DLD1 (cell line): Measurements from ENCODE around the gene ADCY2.

Experiments used
- in situ Hi-C: cut with HindIII; loops from 2 replicates; pipeline ENCODE4 v1.10.0; 2017; ENCODE audit warnings: low sequenced_read_pairs

ADCY2 gene

DNA sequence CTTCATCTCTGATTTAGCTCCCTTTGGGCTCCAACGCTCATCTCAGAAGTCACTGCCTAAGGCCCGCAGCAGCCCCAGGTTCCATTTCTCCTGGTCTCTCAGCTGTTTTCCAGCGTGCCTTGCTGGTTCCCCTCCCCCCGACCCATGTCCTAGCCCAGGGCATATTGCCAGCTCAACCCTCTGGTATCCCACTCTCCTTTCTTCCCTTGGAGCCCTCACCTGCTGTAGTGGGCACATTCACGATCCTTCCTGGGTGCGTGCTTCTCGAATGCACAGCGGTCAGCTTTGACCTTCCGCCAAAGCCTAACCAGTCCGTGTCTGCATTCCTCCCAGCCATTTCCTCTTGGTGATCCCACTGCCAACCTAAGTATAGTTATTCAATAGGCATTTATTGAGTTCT lies 418.9 kb downstream of the ADCY2 start:
- in situ Hi-C loops = no loop called here

DNA sequence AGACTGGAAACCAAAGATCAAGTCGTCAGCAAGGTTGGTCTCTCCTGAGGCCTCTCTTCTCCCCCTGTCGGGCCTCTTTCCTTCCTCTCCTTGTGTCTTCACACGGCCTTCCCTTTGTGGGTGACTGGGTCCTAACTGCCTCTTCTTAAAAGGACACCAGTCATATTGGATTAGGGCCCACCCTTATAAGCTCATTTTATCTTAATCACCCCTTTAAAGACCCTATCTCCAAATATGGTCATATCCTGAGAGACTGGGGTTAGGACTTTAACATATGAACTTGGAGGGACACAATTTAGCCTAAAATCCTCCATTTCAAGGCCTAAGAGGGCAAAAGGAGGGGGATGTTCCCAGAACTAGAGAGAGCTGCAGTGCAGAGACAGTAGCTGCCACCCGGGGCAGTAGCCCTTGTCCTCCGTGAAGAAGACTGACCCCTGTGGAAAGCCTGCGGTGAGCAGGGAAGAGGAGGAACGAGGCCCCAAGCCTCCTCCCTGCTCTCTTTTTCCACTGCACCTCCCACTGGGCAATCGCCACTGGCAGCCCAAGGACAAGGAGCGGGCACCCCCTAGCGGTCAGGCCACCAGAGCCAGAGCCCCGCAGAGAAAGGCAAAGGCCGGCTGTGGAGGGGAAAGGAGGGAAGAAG lies 420.1 kb downstream of the ADCY2 start:
- in situ Hi-C loops = no loop called here

DNA sequence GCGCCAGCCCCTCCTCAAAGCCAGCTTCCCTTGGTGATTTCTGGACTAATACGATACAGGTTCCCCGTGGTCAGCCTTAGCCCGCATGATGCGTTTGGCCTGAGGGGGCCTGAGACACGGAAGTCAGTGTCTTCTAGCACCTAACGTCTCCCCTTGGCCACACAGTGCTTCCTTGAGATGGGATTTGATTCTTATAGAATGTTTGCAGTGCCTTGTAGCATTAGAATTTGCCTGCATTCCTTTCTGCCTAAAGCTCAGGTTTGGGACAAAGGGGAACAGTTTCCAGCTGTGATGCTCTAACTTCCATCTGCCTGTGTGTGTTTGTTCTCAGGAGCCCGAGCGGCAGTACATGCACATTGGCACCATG lies 420.6 kb downstream of the ADCY2 start:
- in situ Hi-C loops = no loop called here

DNA sequence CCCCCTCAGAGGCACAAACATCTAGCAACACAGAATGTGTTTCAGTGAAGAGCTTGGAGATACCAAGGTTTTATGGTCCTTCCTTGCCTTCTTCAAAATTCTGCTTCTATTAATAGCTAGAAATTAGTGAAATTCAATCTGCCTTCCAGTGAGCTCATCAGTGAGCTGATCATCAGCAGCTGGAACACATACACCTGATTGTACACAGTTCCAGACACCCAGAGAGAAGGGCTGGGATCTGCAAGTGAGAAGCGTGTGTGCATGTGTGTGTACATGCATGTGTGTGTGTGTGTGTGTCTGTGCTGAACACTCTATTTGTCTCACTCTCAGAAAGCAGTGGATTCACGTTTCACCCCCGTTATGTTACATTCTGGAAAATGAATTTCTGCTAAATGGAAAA lies 426.5 kb downstream of the ADCY2 start:
- in situ Hi-C loops = no loop called here

DNA sequence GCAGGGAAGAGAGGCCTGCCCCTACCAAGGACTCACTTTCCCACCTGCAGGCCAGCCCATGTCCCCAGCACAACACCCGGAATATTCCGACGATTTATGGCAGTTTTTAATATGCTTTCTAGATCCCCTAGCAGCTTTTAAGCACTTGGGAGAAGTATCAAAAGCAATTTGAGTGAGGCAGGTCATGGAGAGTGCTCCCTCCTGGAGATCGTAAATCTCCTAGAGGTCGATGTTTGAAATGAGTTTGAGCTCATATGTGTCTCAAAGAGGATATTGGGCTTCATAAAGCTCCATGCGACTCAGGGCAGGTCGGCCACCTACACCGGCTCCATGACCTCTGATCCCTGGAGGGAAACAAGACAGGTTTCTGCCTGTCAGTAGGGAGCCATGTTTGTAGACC lies 427.7 kb downstream of the ADCY2 start:
- in situ Hi-C loops = no loop called here

DNA sequence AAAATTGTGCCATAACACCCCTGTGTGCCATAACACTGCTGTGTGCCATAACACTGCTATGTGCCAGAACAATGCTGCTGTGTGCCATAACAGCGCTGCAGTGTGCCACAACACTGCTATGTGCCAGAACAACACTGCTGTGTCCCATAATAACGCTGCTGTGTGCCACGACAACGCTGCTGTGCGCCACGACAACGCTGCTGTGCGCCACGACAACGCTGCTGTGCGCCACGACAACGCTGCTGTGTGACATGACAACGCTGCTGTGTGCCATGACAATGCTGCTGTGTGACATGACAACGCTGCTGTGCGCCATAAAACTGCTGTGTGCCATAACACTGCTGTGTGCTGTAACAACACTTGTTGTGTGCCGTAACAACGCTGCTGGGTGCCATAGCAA lies 429.1 kb downstream of the ADCY2 start:
- in situ Hi-C loops = no loop called here

DNA sequence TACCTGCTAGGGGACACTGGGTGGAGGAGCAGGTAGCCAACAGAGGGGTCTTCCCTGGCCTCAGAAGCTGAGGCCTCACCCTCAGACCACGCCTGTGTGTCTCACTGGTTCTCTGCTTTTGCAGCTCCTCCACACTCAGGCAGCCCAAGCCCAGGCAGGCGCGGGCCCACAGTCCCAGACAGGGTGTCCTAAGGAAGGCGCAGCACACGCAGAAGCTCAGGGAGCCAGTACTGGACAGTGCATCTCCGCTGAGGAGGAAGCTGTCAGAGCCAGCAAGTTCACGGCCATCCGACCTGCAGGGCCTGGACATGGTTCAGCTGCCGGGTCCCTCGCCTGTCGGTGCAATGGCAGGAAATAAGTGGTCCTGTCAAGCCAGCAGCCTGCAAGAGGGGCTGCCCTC lies 429.7 kb downstream of the ADCY2 start:
- in situ Hi-C loops = no loop called here

DNA sequence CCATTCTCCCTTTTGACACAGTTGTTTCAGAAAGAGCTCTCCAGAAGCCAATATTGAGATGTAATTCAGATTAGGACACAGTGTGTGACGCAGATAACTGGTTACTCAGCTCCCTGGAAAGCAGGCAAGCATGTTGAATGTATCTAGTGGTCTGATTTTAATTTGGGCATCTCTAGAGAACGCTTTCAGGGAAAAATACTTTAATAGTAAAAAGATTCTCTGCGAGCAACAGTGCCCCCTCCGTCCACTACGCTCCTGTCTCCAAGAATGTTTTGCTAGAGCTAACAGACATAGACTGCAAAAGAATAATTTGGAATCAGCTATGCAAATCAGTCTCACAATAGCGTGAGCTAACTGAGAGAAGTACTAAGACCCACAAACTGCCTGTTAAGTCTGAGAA lies 431.7 kb downstream of the ADCY2 start:
- in situ Hi-C loops = no loop called here

DNA sequence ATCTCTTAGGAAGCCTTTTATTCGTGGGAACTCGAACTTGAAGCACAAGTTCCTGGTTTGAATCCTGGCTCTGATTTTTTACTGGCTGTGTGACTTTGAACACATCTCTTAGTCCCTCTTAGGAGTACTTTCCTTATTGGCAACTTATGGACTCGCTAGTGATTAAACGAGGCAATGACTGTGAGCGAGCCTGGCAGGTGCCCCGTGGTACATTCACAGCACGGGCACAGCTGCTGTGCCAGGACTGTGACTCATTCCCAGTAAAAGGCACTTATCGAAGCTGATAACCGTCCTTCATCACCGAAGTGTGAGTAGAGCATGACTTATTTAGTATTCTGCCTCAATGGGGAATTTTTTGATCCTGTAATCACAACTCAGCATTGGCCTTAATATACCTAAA lies 432.3 kb downstream of the ADCY2 start:
- in situ Hi-C loops = no loop called here

DNA sequence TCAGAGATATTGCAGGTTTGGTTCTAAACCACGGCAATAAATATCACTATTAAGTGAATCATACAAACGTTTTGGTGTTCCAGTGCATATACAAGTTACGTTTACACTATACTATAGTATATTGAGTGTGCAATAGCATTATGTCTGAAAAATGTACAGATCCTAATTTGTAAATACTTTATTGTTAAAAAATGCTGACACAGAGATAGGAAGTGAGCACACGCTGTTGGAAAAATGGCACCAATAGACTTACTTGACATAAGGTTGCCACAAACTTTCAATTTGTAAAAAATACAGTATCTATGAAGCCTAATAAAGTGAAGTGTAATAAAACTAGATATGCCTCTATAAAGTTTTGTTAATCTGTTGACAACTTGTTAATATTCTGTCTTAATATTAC lies 439.0 kb downstream of the ADCY2 start:
- in situ Hi-C loops = no loop called here

DNA sequence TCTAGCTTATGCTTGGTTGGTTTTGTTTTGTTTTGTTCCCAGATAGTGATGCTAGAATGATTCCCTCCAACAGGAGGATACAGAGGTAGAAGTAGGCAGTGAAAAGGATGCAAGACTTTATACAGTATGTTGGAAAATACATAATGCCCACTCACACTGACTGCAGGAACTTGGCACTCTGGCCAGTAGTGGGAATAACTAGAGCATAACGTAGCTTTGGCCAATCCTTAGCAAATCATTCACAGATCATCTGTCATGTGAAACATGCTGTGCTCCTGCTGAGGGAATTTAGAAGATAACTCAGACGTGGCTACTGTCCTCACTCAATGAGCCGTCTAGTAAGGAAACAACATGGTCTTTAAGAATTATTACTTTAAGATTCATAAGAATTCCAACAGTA lies 441.5 kb downstream of the ADCY2 start:
- in situ Hi-C loops = no loop called here

DNA sequence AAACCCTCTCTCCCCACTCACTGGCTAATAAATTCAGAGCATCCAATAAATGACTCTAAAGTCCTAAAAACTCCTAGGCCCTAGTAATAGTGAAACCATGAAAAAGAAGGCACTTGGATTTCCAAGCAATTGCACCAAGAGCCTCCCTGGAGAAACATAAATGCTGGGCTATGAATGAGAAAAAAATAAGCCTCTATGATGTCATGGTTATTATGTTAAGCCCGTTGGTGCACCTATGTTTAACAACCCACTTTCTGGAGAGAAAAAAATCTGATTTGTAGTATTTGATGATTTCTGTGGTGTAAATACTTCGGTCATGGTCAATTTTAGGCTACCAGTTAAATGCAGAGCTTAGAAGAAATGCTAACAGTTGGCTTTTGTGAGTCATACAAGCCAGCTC lies 446.6 kb downstream of the ADCY2 start:
- in situ Hi-C loops = no loop called here

DNA sequence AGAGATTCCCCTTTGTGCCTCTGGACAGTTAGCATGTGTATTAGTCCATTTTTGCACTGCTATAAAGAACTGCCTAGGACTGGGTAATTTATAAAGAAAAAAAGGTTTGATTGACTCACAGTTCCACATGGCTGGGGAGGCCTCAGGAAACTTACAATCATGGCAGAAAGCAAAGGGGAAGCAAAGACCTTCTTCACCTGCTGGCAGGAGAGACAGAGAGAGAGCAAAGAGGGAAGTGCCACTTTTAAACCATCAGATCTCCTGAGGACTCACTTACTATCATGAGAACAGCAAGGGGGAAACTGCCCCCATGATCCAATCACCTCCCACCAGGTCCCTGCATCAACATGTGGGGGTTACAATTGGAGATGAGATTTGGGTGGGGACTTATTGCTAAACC lies 449.0 kb downstream of the ADCY2 start:
- in situ Hi-C loops = no loop called here

DNA sequence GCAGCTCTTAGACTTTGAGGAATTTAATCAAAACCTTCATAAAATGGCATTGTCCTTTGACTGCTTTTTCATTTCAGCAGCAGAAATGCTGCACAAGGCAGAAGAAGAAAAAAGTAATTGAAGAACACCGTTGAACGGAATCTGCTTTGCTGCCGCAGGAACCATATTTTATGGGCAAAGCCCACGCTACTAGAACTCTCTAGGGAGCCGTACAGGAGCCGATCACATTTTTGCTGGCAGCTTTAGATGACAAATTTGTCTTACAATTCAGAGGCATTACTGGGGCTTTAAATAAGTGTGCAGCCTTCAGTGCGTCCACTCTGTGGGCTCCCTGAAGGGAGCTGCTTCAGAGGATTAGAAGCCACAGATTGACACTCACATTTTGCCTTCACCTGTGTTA lies 449.6 kb downstream of the ADCY2 start:
- in situ Hi-C loops = no loop called here

DNA sequence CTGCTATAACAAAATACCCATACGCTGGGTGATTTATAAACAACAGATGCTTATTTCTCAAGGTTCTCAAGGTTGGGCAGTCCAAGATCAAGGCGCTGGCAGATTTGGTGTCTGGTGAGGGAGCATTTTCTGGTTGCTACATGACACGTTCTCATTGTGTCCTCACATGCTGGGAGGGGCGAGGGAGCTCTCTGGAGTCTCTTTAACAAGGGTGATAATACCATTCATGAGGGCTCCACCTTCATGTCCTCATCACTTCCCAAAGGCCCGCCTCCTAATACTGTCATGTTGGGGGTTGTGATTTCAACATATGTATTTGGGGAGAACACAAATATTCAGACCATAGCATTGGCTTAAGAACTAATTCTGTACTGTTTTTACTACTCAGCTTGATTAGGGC lies 450.4 kb downstream of the ADCY2 start:
- in situ Hi-C loops = no loop called here

DNA sequence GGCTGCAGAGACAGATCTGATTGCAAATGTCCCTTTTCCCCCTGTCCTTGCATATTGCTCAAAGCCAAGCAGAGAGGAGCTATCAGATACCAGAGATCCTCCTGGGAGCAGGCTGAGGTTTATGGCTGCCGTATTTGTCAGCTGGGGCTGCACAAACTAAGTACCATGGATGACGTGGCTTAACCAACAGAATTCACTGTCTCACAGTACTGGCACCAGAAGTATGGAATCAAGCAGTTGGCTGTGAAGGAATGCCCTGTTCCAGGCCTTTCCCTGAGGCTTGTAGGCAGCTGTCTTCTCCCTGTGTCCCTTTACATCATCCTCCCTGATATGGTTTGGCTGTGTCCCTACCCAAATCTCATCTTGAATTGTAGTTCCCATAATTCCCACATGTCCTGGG lies 452.4 kb downstream of the ADCY2 start:
- in situ Hi-C loops = no loop called here

DNA sequence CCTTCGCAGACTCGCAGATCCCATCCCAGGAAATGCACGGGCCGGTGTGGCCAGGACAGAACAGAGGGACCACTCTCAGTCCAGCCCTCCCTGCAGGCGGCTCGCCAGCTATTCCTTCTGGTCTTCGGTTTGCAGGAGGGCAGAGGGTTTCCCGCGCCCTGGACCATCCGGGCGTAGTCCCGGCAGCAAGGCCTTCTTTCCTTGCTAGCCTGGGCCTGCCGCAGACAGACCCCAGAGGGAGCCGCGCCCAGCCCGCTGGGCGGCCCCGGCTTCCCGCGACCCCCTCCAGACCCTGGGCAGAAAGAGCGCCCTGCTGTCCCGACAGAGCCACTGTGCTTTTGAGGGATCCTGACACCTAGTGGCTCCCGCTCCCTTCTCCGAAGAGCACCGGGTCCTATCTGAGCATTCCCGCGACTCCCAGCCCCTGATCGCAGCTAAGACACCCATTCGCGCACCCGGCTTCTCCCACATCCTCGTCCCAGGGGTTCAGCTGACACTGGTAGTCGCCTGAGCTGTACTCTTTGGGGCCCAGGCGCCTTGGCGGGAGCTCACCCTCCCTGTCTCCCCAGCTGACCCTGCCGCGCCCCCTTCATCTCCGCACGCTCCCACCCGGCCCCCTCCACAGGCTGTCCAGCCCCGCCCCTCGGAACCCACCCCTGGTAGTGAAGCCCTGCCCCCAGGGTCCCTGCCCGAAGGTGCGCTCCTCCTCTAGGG lies 453.9 kb downstream of the ADCY2 start:
- in situ Hi-C loops = no loop called here

DNA sequence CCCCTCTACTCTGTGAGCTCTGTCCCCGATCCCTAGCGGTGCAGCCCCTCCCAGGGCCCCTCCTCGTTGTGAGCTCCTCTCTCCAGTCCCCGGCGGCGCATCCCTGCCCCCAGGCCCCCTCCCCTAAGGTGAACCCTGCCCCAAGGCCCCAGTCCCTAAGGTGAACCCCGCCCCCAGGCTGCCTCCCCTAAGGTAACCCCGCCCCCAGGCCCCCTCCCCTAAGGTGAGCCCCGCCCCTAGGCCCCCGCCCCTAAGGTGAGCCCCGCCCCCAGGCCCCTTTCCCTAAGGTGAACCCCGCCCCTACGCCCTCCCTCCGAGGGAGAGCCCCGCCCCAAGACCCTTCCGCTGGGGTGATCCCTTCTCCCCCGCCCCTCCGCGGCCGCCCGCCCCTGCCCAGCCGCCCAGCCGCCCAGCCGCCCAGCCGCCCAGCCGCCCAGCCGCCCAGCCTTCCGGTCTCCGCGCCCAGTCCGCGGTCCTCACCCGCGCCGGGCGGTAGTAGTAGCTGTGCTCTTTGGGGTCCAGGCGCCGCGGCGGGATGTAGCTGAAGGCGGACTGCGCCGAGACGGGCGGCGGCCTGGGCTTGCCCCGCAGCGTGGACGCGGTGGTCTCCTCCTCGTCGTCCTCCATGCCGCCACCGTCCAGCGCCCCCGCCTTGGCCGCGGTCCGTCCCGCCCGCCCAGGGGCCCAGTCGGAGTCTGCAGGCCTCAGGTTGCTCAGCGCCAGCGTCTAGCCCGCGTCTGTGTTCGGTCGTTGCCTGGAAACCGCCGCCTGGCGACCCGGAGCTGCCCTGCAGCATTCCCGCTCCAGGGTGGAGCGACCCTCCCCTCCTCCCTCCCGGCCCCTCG lies 454.7 kb downstream of the ADCY2 start, which contains the start of gene CFAP90:
Gene CFAP90 (minus strand): TSS at position 739 of the 845 bp plus-strand sequence. CDS start 112 bp downstream, at position 627.
- in situ Hi-C loops = no loop called here

DNA sequence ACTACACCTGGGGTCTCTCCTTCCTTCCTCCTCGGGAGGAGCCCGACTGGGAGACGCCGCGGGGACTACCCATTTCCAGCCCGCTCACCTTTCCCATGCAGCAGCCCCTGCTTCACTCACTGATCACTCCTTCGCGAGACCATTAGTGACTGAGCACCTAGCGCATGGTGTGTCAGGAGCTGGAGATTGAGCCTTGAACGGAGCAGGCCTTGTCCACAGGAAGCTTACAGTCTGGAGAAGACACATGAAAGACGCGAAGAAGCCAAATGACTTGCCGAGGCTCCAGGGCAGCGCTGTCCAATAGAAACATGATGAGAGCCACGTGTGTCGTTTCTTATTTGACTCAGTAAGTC lies 455.3 kb downstream of the ADCY2 start:
- in situ Hi-C loops = no loop called here

DNA sequence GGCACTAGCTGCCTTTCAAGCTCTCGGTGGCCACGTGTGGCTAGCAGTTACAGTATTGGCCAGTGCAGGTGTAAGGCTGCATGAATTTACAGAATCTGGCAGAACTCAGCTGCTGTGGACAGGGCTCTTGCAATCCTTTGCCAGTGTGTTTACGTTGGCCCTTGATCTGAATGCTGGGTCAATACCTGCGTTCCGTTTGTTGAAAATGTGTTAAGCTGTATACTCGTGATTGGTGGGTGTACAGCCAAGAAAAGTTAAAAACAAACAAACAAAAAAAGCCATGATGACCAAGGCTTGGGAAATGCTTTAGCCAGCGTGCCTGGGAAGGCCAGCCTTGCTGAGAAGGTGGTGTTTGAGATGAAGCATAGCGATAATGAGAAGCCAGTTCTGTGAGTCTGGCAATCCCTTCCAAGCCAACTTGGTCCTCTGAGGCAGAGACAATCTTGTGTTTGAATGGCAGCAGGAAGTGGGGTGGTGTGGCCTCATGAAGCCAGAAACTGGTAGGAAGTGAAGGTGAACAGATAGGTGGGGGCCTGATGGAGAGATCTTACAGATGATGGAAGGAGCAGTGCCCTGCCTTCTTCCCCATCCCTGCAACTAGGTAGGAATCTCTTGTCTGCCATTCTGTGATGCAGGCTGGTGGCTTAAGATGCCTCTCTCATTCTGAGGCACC lies 455.8 kb downstream of the ADCY2 start:
- in situ Hi-C loops = no loop called here

DNA sequence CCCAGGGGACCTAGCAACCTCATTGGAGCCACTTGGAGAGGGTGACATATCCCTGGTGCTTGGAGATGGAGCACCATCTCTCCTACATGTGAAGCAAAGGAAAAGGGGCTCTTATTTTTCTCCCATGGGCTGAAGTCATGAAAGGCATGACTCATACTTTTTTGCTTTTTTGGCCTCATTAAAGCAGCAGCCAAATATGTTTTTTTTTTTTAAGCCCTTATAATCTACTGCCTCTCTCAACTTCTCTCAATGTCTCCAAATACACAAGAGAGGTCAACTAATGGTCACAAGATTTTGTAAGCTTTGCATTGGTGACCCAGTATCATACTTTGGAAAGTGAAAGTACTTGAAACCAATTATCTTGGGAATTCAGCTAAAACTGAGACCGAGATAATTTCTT lies 456.6 kb downstream of the ADCY2 start:
- in situ Hi-C loops = no loop called here

DNA sequence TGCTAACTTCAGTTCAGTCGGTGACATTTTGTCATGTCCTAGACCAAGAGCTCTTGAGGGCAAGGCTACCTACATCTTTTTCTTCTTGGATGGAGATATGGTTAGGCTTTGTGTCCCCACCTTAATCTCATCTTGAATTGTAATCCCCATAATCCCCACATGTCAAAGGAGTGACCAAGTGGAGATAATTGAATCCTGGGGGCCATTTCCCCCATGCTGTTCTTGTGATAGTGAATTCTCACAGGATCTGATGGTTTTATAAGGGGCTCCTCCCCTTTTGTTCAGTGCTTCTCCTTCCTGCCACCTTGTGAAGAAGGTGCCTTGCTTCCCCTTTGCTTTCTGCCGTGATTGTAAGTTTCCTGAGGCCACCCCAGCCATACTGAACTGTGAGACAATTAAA lies 457.1 kb downstream of the ADCY2 start:
- in situ Hi-C loops = no loop called here
